LNCaP clone FGC (cell line): ENCODE results near the gene STK10.

Experiments used
- DNase-seq: peaks from one replicate; pipeline ENCODE4 v3.0.0-alpha.2; 2011; ENCODE audit warnings: low read depth
- H3K4me3 ChIP-seq: 2 replicates; pipeline ENCODE4 v1.5.1; 2011; ENCODE audit warnings: mild to moderate bottlenecking, low read depth, low read length, control low read depth
- CTCF ChIP-seq: IDR thresholded peaks from 2 replicates; pipeline ENCODE4 v1.5.1; 2012; ENCODE audit warnings: mild to moderate bottlenecking; ENCODE audit not compliant: control insufficient read depth, insufficient read depth; ENCODE audit errors: extremely low read depth

Gene STK10

GRCh38 chr5:172127581-172127980 lies 60.4 kb downstream of the STK10 start:
- no peak overlapping the region for H3K4me3 ChIP-seq
- DNase-seq = no peak
- no peak for TF ChIP-seq CTCF

- DNase-seq = no peak
- no peak overlapping the region for H3K4me3 ChIP-seq
- TF ChIP-seq CTCF = no peak
These were observed 64.7 kb downstream of the STK10 start for GRCh38 chr5:172123269-172123692.

- no peak overlapping the region for H3K4me3 ChIP-seq
- TF ChIP-seq CTCF = no peak
- DNase-seq = no peak
These were observed 67.9 kb downstream of the STK10 start for GRCh38 chr5:172119921-172120688.

GRCh38 chr5:172118891-172119290 lies 69.1 kb downstream of the STK10 start:
- no peak for TF ChIP-seq CTCF
- H3K4me3 ChIP-seq = no peak overlapping the region
- DNase-seq = no peak

GRCh38 chr5:172117977-172118701 lies 69.9 kb downstream of the STK10 start:
- no peak for DNase-seq
- no peak overlapping the region for H3K4me3 ChIP-seq
- TF ChIP-seq CTCF = no peak

- TF ChIP-seq CTCF = no peak
- H3K4me3 ChIP-seq = no peak overlapping the region
- DNase-seq = no peak
These were observed 72.5 kb downstream of the STK10 start for GRCh38 chr5:172115541-172115982.
